D341Med (cell line): ENCODE results near the gene HTR1B.

Experiments used
- DNase-seq: peaks from one replicate; pipeline ENCODE4 v3.0.0; 2012; ENCODE audit warnings: low spot score

Gene HTR1B

GRCh38 chr6:77455271-77455670 lies 8.0 kb downstream of the HTR1B start:
- DNase-seq = no peak

GRCh38 chr6:77454386-77454785 lies 8.9 kb downstream of the HTR1B start:
- DNase-seq = no peak

GRCh38 chr6:77451466-77451865 lies 11.8 kb downstream of the HTR1B start:
- DNase-seq = no peak

- no peak for DNase-seq
These were observed 12.4 kb downstream of the HTR1B start for GRCh38 chr6:77450924-77451323.

- DNase-seq = no peak
These were observed 14.7 kb downstream of the HTR1B start for GRCh38 chr6:77448546-77448945.

- no peak for DNase-seq
These were observed 16.0 kb downstream of the HTR1B start for GRCh38 chr6:77447254-77447653.

- DNase-seq = no peak
These were observed 17.0 kb downstream of the HTR1B start for GRCh38 chr6:77446249-77446648.

- DNase-seq = no peak
These were observed 18.1 kb downstream of the HTR1B start for GRCh38 chr6:77445214-77445613.

GRCh38 chr6:77440206-77440976 lies 22.9 kb downstream of the HTR1B start:
- DNase-seq = no peak

- no peak for DNase-seq
These were observed 29.4 kb downstream of the HTR1B start for GRCh38 chr6:77433888-77434287.

- DNase-seq = no peak
These were observed 32.8 kb downstream of the HTR1B start for GRCh38 chr6:77430504-77430903.

GRCh38 chr6:77425671-77426070 lies 37.6 kb downstream of the HTR1B start:
- DNase-seq = no peak

- no peak for DNase-seq
These were observed 38.1 kb downstream of the HTR1B start for GRCh38 chr6:77425216-77425615.

- DNase-seq = no peak
These were observed 38.5 kb downstream of the HTR1B start for GRCh38 chr6:77424761-77425160.

GRCh38 chr6:77416839-77417238 lies 46.5 kb downstream of the HTR1B start:
- DNase-seq = no peak

- DNase-seq = no peak
These were observed 47.6 kb downstream of the HTR1B start for GRCh38 chr6:77415706-77416105.
